Limb (tissue), 2 donors: ENCODE measurements around the gene ENPP4.
"Not testable (repeated sequence)": the region's sequence is repeated elsewhere in the genome, so short reads cannot be mapped to it uniquely, and the experiment has no call there.

Experiments used
- DNase-seq, 2 donors: peaks; one replicate each; pipeline ENCODE4 v3.0.0-alpha.2; 2016; ENCODE audit errors: extremely low spot score in 2 of 2

Gene ENPP4

DNA sequence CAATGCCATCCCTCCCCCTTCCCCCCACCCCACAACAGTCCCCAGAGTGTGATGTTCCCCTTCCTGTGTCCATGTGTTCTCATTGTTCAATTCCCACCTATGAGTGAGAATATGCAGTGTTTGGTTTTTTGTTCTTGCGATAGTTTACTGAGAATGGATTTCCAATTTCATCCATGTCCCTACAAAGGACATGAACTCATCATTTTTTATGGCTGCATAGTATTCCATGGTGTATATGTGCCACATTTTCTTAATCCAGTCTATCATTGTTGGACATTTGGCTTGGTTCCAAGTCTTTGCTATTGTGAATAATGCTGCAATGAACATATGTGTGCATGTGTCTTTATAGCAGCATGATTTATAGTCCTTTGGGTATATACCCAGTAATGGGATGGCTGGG lies 1.5 kb downstream of the ENPP4 start:
- DNase-seq = not testable (repeated sequence)

DNA sequence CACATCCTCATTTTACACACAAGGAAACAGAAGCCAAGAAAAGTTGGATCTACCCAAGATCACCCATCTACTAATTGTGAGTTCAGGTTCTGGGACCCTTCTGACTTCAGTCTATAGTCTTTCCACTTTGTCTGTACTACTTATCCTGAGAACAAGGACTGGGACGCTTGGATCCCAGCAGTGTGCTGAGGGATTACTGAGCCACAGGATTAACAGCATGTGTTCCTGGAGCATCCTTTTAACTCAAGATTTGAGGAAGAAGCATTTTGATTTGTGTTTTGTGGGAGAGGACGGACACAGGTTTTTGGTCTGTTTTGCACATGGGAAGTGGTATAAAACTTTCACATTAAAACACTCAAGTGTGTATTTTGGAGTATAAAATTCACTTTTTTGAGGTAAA lies 4.4 kb downstream of the ENPP4 start:
- DNase-seq = no peak

DNA sequence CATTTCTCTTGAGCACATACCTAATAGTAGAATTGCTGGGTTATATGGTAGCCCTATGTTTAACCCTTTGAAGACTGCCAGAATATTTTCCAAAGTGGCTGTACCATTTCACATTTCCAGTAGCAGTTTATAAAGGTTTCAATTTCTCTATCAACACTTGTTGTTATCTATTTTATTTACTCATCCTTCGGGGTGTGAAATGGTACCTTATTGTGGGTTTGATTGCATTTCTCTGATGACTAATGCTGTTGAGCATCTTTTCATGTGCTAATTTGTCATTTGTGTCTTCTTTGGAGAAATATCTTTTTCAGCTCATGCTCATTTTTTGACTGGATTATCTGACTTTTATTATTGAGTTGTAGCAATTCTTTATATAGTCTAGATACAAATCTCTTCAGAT lies 5.4 kb downstream of the ENPP4 start:
- no peak for DNase-seq

DNA sequence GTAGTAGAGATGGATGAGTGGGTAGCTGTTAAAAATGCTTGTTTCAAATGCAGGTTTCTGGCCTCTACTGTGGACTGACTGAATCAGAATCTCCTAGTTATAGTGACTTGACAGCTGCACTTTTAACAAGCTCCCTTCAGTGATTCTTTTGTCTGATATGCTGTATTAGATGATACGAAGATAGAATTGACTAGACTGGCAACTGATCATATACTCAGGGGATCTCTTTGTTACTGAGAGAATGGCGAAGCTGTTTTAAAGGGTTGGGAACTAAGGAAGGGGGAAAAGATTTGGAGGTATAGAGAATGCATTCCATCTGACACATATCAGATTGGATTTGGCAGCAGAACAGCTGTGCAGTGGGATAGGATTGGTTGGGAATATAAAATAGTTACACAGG lies 7.0 kb downstream of the ENPP4 start:
- peak in 1 of 2 donors; percentile 7 for DNase-seq

DNA sequence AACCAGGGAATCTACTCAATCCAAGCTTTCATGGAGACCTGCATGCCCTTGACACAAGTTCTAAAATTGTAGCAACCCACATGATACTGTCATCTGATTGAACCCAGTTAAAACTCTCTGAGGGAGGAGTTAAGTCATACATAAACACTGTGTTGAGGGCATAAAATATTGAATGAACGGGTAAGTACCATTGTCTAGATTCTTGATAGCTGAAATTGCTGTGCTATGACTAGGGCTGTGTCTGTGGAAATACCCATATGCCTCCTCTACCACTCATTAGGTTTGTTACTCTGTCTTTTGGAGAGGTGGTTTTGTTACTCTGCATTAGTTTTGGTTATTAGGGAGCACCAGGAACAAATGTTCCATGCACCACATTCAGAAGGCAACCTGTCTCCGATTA lies 7.6 kb downstream of the ENPP4 start:
- DNase-seq = no peak

DNA sequence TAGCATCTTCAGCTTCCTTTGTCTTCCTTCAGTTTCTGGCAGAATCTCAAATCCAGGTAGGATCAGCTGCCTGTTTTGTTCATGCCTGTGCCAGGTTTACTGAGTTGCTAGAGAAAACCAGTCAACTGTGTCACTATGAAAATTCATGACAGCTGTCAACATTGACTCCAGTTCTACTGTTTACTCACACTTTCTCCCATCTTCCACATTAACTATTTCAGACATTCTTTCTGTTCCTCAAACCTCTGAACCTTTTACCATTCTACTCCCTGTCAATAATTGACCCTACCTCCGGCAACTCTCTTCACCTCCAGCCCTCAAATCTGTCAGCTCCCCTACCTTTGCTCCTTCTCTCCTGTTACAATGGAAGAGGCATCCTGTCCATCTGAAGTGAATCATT lies 8.5 kb downstream of the ENPP4 start:
- no peak for DNase-seq

DNA sequence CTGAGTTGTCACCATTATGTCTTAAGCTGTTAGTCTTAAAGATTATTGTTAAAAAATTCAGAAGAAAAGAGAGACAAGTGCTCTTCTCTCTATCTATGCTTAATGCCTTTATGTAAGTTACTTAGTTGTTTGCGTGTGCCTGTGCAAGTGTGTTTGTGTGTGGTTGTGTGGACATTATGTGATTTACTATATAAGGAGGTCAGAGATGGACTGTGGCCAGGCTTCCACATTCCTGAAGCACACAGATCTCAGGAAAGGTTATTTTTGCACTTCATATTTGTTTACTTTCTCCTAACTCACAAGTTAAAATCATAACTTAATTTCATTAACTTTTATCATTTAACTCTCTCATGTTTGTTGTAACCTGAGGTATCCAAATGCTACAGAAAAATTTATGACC lies 14.5 kb downstream of the ENPP4 start:
- no peak for DNase-seq

DNA sequence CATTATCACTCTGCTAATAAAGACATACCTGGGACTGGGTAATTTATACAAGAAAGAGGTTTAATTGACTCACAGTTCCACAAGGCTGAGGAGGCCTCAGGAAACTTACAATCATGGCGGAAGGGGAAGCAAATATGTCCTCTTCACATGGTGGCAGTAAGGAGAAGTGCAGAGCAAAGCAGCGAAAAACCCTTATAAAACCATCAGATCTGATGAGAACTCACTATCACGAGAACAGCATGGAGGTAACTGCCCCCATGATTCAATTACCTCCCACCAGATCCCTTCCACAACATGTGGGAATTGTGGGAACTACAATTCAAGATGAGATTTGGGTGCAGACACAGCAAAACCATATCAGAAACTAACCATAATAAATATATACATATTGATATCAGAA lies 19.3 kb downstream of the ENPP4 start:
- not testable (repeated sequence) for DNase-seq

DNA sequence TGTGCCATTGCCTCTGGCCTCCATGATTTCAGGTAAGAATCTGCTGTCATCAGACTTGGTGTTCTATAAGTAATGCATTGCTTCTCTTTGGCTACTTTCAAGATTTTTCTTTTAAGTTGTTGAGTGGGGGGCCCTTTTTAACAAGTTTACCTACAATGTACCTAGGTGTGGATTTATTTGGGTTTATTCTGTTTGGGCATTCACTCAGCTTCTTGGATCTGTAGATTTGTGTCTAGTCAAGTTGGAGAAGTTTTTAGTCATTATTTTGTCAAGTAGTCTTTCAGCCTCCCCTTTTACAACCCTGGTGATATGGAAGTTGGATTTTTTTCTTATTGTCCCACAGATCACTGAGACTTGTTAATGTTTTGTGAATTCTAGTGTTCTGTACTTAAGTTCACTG lies 26.9 kb downstream of the ENPP4 start:
- no peak for DNase-seq

DNA sequence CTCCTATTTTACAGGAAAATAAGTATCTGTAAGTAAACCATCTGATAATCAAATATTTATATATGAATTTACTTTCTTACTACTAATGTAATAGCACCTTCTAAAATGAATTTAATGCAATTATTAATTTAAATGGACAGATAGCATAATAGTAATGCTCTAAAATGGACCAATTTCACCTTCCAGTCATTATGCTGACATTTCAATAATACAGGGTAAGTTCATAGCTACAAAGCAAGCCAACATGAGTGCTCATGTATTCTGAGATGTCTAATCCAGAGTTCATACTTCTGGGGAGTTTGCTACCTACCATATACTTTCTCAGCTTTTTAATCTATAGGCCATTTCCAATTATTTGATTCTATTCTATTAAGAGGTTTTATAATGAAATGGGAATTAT lies 29.4 kb downstream of the ENPP4 start:
- no peak for DNase-seq

DNA sequence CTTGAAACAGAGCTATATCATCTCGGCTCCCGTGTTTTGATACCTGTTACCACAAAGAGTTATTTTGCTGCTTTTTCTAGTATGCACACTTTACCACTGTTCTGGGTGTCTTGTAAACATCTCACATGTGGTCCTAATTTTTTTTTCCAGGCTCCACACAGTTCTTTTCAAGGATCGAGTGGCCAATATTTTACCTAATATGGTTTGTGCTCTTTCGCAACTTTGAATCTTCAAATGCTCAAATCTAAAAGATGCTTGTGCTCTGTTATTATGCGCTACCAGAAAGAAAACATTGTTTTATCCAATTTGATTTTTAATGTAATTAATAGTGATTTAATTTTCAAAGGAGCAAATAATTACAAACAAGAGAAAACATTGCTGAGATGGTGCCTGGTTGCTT lies 30.3 kb downstream of the ENPP4 start:
- no peak for DNase-seq

DNA sequence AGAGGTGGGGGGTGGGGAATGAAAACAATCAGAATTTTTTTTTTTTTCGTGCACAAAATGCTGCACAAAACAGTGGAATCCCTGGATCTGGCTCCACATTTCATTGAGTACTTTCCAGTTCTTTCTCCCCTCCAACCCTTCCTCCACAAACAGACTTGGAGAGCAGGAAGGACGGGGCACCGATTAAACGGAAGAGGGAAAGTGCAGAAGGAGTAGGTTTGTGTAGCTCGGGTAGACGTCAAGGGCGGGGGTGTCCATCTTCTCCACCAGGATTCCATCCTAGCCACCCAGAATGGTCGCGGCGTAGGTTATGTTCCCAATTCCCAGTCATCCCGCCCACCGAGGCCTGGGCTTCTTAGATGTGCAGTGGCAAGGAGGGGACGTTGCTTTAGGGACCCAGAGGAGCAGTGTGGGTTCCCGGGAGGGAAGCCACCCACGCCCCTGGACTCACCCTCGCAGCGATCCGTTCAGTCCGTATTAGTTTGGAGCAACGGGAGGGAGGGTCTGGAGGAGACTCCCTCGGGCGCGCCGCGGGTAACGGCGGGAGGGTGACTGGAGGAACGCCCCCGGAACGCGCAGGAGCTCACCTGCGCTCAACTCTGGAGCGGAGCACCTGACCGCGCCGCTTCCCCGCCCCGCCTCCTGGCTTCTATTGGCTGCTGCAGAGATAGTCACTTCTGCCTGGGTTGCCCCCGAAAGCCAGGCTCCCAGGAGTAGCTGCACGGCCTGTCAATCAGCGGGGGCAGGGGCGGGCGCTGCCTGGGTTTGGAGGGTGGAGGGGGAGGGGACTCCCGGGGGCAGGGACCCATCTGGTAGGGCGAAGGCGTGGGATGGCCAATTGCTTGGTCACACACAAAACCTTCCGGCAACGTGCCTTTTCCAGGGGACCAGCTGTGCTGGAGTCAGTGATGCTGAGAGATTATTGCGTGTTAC lies 40.8 kb downstream of the ENPP4 start, which contains the start of gene ENPP5:
Gene ENPP5, minus strand, starts transcription at position 624 of the 933 bp plus-strand sequence. CDS start 2,718 bp downstream, outside the sequence.
- peak; percentile 56 to 86 for DNase-seq

DNA sequence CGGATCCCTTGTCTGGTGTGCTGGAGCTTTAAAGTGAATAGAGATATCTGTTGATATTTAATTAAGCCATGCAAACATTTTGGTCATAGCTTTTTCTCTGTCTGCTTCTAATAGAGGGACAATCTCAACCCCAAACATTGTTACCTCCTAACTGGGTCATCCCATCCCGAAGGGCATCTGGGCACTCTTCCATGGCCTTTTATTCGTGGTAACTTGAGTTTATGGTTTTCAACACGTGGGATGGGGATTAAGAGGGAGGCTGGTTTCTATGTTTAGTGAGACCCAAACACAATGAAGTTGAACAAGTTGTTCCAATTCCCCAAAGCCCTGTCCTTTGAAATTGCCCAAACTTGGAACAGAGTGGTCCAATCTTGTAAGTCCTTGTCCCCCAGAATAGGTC lies 42.4 kb downstream of the ENPP4 start:
- no peak for DNase-seq

DNA sequence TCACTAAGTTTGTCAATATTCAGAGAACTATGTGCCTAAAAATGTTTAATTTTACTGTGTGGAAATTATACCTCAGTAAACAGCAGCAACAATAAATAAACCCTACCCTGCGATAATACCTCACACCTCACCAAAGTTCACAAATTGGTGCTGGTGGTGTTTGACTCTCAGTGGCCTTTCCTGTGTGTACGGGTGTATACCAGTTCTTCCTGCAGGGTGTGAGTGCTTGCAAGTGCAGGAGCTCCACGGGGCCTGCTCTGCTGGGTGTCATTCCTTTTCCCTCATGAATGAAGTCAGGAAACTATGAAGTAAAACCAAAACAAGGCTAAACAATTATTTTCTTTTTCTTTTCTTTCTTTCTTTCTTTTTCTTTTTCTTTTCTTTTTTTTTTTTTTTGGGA lies 45.1 kb downstream of the ENPP4 start:
- no peak for DNase-seq

DNA sequence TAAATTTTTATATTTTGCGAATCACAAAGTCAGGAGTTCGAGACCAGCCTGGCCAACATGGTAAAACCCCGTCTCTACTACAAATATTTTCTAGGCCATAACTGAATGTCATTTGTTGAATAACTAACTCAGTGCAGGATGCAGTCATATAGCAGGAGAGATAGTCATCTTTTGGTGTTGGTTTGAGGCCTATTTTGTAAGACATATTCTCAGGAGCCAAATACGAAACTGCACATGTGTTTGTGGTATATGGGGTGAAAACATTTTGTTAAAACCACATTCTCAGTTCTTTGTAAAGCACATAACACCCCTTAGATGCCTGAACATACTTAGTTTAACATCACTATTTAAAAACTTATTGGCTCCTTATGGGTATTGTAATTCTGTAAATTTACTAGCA lies 45.7 kb downstream of the ENPP4 start:
- DNase-seq = no peak

DNA sequence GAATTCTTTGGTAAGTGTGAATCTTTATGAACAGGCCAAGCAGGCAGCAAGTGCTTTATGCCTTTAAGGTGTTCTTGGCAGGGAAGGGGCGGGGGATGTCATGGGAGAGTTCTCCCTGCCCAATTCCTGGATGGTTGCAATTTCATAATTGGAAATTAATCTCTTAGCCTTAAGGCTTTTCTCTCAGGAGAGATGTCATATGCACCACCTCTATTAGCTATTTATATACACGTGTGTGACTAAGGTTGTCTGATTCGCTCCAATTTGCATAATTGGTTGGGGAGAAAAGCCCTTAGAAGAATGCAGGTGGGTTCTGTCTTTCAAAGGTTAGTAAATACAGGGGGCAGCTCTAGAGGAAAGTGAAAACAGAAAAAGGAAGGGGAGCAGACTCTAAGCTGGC lies 46.2 kb downstream of the ENPP4 start:
- no peak for DNase-seq

DNA sequence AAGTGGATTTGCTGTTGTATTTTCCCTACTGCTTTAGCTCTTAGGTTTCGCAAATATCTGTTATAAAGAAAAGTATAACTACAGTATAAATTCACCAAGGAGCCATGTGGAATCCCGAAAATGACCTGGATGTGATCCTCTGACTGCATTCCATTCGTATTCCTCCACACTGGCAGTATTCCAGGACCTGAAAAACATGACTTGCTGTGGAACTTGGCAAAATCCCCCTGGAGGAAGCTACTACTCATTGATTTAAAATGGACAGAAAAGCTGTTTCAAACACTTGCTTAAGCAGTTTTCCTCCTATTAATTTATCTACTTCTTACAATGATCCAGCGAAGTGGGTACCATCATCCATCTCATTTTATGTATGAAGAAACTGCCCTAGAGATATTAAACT lies 54.3 kb downstream of the ENPP4 start:
- DNase-seq = peak in 1 of 2 donors; percentile 34

DNA sequence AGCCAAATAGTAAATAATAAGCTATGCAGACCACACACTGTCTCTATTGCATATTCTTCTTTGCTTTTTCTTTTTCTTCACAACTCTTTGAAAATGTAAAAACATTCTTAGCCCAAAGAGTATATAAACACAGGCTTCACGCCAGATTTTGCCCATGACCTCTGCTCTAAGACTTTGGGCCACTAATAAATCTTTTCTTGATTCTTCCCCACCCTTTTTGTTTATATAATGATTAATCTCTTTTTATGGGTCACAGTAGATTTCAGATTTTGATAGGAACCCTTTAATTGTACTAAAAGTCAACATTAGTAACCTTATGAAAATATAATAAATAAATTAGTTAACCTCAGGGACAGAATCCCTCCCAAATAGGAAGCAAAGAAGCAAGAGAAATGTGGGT lies 56.8 kb downstream of the ENPP4 start:
- DNase-seq = no peak

DNA sequence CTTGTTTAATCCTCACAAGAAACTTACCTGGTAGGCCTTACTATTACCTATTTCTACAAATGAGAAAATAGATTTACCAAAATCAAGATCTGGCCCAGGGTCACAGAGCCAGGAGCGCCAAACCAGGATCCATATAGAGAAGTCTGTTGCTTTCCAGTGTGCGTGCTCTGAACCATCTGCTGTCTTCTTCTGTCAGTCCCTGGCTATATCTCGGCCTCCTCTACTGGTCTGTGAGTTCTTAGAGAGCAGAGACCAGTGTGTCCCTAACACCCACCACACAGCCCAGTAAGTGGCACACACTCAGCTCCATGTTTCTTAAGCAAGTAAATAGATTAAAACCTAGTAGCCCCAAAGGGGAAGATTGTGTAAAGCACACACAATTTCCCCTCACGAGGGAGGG lies 59.9 kb downstream of the ENPP4 start:
- no peak for DNase-seq

DNA sequence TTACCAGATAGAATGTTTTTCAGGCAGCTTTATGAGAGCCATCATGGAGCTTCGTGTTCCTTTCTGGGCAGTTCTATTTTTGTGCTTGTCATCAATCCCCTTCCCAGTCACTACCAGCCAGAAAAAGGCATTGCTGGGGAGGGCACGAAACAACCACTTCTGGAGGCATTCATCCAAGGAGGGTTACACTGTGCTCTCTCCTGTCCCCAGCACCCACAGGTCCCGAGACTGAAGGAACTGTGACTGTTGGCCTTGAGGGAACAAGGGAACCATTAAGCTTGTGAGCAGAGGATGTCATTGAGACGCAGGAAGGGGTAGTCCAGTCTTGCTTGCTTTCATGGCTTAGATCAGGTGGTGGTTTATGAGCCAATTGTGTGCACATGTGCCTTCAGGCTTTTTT lies 61.1 kb downstream of the ENPP4 start:
- no peak for DNase-seq

DNA sequence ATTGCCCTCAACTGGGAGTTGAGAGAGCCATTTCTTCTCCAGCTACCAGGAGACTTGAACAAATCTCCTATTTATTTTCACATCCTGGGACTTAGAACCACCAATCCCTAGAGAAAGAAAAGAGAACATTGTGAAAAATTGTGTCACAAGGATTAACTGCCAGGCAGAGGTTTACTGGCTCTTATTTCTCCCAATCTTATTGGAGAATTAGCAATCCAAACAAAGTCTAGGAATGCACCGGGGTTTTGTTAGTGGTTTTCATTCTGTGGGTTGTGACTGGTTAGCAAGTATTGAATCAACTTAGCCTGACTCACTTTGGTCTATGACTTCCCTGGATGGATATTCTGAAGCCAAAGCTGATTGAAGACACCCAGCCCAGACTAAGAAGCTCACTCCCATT lies 62.2 kb downstream of the ENPP4 start:
- DNase-seq = no peak
